ENCODE results near the gene AIG1. TPM values are rescaled to one million over a fixed set of nuclear protein-coding genes. Genes with fewer than 3 reads are reported as not detected.
"Not testable (repeated sequence)": the region's sequence is repeated elsewhere in the genome, so short reads cannot be mapped to it uniquely, and the experiment has no call there.

AIG1 gene
- total RNA-seq, 1 donor from 2014 or later, result 81.5 TPM

DNA sequence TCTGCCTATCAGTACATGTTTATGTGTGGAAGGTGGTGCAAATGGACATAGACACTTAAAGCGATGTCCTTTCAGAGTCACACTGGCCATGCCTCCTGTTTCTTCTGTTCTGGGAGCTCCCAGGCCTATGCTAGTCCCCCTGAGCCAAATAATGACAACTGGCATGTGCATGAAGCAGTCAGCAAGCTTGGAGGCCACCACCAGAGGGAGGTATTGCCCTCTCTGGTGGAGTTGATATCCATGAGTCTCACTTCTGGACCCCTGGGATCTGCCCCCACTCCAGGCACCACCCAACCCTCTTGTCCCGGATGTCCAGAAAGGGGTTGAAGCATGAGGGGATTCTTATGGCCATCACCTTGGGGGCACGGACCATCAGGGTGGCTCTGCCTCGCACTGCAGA, 172.2 kb downstream of the AIG1 start:
- no peak for DNase-seq (ENCODE audit: low spot score)

DNA sequence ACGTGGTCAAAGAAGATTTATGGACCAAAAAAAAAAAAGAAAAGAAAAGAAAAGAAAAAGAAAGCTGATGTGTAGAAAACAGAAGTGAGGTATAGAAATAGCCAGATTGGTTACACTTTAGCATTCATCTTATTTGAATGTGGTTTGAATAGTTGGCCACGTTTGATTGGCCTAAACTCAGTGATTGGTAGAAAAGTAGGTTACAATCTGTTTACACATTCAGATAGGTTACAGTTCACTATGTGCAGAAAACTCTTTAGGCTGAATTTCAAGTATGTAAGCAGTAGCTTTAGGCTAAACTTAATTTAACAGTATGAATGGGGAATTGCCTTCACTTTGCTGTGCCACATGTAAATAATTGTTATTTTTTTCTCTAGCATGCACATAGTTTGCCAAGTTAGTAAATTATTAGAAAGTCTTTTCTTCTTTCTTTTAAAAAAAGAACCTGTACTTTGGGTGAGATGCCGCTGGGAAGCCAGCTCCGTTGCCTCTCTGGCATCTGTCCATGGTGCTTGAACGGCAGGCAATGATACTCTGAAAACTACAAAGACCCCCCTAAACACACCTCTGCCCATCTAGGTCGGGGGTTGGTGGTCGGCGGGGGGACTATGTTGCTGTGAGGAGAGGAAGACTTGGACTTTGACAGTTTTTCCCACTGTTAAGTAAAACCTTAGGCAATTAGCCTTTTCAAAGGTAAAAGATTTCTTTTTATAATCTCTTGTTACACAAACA, 173.0 kb downstream of the AIG1 start:
- DNase-seq (ENCODE audit: low spot score), result no peak

DNA sequence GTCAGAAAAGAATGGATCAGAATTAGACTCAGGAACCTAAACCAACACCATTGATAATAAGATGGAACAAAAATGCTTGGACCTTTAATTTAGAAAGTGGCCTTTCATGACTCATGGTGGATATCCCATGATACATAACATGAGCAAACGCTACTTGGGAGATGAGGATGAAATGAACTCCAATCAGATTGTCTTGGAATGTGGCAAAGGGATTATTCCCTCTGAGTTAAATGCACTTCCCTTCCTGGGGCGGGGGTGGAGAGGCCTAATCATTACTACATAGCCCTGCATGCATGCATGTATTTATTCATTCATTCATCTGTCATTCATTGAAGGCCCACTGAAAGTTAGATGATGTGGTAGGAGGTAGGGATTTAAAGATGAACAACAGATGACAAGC, 174.0 kb downstream of the AIG1 start:
- DNase-seq (ENCODE audit: low spot score), result no peak

DNA sequence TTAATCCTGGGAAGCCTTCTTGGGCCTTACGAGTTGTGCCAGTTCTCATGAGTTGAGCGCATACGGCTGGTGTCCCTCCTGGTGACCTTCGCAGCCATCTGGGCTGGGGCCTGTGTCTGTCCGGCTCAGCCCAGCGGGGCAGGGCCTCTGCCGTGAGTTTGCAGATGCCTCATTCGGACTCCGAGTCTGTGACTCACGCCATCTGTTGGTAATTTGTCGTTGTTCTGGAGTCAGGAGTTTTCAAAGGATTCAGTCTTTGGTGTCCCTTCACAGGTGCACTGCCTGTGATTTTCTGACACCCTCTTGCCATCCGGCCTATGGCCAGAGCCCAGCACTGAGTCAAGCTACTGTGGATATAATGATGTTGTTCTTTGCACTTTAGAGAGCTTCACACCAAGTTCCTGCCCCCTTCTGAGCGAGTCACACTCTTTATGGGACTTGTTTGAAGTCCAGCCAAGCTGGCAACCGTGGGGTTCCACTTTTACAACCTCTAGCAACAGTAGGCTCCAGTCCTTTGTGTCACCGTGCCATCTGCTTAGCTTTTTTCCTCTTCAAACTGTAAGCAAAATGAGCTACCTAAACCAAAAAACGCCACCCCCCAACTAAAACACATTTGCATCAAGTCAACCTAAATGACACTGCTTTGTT, 175.6 kb downstream of the AIG1 start:
- no peak for DNase-seq (ENCODE audit: low spot score)

DNA sequence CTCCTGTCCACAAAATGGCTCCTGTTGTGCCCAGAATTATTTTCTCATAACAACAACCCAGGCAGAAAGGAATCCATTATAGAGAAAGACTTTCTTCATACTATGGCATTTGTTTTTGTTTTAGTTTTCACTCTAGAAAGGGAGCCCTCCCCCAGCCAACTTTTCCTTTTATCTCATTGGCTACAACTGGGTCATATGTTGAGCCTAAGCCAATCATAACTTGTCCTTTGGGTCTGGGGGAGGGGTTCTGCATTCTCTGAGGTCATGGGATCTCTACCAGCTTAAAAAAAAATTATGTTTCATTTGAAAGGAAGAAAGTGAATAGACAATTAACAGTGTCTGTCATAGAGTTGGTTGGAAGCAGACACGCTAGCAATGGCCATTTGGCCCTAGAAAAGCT, 177.6 kb downstream of the AIG1 start:
- no peak for DNase-seq (ENCODE audit: low spot score)

DNA sequence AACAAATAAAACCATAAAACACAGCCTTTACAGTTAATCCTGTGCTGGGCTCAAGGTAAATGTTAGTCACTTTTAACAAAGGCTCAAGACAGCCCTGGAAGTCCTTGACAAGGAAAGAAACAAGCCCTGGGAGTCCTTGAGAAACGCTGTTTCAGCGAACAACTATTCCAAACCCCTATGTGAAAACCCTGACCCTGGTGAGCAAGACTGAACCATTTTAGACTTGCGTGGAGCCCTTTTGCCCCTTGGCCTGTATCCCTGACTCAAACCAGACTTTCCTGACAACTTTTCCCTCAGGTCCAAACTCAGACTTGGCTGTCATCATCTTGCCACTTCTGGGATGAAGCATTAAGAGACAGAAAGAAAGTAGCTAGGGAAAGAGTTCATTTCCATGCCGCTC, 180.4 kb downstream of the AIG1 start:
- no peak for DNase-seq (ENCODE audit: low spot score)

DNA sequence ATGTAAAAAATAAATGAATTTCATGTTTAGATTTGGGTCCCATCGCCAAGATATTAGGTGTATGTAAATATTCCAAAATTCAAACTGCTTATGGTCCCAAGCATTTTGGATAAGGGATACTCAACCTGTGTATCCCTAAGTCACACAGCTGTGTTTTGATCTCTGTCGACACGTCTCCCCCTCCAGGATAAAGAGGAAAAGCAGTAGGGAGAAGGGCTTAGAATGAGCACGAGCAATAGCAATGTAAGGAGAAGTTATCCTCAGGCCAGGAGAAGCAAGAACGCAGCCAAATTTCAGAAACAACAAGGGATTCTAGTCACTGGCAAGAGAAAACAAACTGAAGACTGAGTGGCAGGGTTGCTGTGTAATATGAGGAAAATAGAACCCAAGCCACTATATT, 181.2 kb downstream of the AIG1 start:
- no peak for DNase-seq (ENCODE audit: low spot score)

DNA sequence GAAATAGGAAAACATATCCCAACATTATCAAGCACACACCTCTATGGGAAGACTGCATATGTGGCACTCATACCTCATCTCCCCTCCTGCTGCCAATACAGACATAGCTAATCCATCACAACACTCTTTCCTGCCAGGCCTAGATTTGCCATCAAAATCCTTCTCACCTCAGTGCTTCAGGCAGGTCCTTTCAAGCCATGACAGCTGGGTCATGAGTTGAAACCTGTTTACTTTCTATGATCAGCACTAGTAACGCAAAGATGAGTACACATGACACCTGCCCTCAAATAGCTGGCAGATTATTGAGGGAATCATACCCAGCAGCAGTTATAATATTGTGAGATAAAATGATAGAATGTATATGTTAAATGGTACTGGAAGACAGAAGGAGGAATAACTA, 183.1 kb downstream of the AIG1 start:
- DNase-seq (ENCODE audit: low spot score), result no peak

DNA sequence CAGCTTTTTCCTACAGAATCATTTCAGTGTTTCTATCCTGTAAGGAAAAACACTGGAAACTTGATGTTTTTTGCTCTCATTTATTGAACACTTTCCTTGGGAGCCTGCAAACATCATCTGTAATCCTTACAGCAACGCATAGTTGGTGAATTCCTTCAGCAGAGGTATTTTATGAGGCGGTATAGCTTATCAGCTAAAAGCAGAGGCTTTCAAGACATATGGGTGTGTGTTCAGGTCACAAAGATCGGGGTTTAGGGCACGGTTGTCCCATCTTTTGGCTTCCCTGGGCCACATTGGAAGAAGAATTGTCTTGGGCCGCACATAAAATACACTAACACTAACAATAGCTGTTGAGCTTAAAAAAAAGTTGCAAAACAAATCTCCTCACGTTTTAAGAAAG, 185.0 kb downstream of the AIG1 start:
- DNase-seq (ENCODE audit: low spot score), result no peak

DNA sequence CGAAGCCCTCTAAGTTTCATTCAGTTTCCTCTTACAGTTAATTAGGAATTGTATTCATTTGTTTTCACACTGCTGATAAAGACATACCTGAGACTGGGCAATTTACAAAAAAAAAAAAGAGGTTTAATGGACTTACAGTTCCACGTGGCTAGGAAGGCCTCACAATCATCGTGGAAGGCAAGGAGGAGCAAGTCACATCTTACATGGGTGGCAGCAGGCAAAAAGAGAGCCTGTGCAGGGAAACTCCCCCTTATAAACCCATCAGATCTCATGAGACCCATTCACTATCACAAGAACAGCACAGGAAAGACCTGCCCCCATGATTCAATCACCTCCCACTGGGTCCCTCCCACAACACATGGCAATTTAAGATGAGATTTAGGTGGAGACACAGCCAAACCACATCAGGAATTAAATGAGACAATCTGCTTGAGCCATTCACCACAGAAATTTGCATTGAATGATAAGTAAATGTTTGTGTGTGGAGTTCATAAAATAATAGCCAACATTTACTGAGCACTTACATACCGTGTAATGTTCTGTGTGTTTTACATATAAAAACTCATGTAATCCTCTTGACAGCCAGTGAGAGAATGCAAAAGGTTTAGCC, 185.6 kb downstream of the AIG1 start:
- DNase-seq (ENCODE audit: low spot score), result not testable (repeated sequence)

DNA sequence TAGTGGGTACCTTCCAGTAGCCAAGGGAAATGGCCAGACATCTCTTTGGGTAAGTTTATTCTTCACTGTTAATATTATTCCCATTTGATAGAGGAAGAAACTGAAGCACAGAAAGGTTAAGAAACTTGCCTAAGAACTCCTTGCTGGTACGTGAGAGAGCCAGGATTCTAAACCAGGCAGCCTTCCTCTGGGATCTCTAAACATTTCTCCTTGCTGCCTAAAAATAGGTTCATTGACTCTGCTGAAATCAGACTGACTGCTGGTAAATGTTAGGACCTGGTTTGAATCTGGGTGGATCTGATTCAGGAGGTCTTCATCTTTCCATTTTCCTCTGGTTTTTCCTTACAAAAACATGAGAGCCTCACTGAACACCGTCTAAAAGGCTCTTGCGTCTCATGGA, 186.9 kb downstream of the AIG1 start:
- DNase-seq (ENCODE audit: low spot score), result no peak

DNA sequence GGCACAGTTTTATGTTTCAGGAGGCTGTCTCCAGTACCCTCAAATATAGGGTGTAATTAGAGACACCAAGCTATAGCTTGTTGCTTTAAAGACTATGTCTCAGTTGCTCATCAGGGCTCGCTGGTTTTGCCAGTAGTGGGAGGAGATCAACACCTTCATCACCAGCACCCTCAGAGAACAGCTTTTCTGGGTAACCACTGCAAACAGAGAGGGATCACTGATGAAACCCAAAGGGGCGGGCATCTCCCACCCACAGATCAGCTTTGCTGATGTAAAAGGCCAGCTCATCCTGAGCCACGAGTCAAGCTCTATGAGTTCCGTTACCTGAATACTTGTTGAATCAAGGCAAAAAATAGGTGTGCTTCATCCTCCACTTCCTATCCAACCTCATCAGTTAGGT, 187.7 kb downstream of the AIG1 start:
- DNase-seq (ENCODE audit: low spot score), result no peak

DNA sequence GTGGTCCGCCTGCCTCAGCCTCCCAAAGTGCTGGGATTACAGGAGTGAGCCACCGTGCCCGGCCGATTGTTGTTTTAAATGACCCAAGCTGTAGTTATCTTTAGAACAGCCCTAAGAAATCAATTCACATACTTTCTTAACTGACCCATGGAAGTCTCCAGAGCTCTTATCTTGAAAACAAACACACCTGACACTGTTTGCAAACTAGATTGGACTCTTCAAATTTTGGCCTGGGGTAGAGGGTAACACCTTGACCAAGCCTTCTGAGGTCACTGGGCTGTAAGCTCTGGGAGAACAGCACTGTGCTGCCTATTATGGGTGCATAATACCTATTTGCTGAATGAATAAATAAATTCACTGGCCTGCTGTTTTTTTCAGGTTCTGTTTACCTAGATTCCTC, 190.6 kb downstream of the AIG1 start:
- no peak for DNase-seq (ENCODE audit: low spot score)

DNA sequence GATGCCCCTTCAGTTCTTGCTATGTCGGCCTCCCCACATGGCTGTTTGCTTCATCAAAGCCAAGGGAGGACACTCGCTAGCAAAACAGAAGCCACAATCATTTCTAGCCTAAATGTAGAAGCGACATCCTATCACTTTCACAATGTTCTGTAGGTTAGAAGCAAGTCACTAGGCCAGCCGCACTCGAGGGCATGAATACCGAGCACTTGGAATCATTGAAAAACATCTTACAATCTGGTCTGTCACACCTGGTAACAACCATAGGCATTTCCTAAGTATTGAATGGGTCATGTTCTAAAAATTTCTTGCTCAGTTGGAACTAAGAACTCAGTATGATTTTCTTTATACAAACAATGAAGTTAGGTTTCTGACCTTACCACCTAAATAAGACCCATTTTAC, 192.3 kb downstream of the AIG1 start:
- no peak for DNase-seq (ENCODE audit: low spot score)

DNA sequence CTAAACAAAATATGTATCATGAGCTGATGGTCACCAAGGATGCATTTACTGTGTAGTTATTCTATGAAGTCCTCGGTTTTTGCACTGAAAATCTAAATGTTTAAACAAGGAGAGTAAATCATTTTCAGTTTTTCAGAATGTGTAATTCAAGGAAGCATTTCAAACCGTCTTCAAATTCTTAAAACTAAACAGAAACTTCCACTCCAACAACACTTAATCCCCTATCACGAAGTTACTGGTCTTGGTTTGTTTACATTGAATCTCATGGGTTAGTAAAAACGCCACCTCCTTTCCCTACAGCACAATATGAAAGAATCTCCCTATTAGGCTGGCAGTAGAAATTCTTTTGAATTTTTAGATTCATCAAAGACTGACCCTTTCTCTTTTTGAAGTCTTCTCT, 192.9 kb downstream of the AIG1 start:
- DNase-seq (ENCODE audit: low spot score), result no peak

DNA sequence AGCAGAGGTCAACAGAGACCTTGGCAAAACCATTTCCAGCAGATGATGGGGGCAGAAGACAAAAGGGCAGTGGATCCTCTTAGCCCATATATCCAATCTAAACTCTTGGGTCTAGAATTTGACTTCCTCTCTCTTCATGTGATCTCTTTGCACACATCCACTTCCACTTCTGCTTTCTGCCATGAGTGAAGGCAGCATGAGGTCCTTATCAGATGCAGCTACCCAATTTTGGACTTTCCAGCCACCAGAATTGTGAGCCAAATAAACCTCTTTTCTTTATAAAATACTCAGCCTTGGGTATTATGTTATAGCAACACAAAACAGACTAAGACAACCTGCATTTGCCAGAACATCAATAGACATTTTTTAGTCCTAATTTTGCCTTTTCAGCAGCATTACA, 198.3 kb downstream of the AIG1 start:
- DNase-seq (ENCODE audit: low spot score), result no peak

DNA sequence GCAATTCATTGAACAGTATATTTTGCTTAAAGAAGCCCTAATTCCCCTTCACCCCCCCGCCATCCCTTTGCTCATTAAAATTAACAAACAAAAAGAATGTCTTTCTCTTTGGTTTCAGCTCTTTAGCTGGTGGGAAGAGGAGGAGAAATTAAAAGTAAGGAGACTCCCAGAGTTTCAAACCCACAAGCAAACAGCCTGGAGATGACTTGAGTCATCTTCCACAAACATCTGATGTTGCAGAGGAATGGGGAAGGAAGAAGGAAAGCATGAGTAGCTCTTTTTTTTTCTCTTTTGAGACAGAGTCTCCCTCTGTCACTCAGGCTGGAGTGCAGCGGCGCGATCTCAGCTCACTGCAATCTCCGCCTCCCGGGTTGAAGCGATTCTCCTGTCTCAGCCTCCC, 200.2 kb downstream of the AIG1 start:
- no peak for DNase-seq (ENCODE audit: low spot score)

DNA sequence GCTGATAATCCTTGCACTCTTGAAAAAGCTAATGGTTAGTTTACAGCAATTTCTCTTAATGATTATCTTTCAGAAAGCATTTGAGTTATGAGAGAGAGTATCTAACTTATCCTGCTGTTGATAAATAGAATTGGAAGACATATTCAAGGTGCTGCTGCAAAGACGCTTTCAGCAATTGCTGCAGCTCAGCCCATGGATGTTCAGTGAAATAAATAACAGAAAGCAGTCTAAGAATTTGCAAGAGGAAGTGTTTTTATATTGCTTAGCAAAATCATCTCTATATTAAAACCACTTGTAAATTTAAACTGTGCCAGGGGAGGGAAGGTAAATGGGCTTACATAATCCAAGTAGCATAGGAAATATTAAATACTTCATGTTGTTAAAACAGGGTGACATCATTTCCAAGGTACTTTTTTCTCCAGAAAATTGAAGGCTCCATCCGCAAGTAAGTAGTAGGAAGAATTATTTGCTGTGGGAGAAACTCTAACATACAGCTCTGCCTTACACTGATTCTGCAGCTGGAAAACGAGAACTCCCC, 201.3 kb downstream of the AIG1 start:
- no peak for DNase-seq (ENCODE audit: low spot score)

DNA sequence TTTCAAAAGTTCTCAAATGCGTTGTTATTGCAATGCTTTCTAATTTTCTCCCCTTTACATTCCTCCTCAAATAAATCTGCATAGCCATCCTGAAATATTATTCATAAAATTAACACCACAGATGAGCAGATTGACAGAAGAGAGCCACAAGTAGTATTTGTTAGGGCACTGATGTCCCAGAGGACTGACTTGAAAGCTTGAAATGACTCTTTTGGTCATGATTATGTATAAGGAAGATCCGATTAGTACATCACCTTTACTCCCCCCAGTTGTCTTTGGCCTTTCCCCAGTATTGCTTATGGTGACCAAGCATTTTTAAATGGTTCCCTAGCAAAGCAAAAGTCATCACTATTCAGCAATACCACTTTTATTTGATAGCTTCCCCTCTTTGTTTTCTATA, 202.2 kb downstream of the AIG1 start:
- DNase-seq (ENCODE audit: low spot score), result no peak

DNA sequence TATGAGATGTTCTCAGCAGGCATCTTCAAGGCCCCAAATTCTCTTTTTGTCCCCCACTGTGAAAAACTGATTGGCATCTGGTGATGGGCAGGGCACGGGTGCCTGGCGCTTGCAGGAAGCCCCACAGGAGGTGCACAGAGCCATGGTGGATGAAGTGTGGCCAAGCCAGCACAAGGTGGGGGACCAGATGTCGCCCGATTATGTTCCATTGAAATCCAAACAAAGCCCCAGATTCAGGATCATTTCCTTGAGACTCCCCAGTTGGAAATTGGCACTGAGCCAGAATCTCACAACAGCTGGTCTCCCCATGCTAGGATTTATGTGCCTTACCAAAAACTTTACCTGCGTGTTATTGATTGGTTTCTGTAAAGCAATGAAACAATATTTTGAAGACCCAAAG, 203.7 kb downstream of the AIG1 start:
- DNase-seq (ENCODE audit: low spot score), result no peak

DNA sequence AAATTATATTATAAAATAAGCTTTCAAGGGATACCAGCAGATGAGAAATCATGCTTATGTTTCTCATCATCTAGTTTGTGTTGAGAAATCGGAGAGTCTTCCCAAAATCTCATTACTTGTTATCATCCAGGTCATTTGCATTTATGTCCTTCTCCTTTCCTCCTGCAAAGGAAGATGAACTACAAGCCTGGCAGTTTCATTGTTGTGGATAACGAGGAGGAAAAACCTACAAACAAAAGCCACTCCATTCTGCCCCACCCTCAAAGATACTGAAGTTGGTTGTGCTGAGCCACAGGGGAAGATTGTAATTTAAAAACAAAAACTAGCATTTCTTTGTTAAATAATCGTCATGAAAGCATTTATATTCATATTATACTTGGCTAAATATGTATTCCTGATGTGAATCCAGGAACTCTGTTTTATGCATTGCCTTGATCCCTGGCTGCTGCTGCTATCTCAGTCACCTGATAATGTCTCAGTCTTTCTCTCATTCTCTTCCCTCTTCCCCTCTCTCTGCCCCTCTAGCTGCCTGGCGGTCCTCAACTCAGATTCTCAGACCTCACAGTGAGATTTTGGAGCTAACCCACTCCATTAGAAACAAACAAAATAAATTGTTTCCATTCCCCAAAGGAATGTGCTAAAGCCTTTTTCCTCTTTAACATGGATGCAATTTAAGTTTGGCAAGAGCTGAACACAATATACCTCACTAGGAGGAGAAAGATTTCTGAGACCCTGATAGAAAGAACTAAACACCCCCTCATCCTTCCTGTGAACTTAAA, 204.5 kb downstream of the AIG1 start:
- DNase-seq (ENCODE audit: low spot score), result no peak

DNA sequence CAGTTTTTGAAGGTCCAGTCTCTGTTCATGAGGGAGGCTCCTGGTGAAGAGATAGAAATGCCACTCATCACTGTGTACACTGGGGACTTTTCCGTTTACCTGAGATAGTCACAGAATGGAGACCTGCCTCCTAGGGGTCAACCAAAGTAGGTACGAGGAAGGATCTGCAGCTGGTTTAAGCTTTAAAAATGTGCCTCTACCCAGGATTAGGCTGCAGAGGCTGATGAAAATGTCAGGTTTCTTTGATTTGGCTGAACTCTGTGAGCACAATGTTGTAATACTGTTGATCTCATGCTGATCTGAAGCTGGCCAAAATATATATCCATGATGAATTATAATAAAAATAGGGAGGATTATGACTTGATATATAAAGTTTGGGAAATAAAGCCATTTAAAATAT, 207.1 kb downstream of the AIG1 start:
- no peak for DNase-seq (ENCODE audit: low spot score)
